Neutrophil (primary cell): ENCODE measurements around the gene EPHA3.

ENCODE experiments used
- H3K27ac ChIP-seq: fragments of 200-600 bp; sonication (generic); 2 replicates; pipeline ENCODE4 v1.5.1; 2016; ENCODE audit warnings: mild to moderate bottlenecking, moderate library complexity
- H3K27me3 ChIP-seq: fragments of 200-600 bp; sonication (generic); 2 replicates; pipeline ENCODE4 v1.6.0; 2016; ENCODE audit warnings: mild to moderate bottlenecking
- H3K36me3 ChIP-seq: fragments of 200-600 bp; sonication (generic); 2 replicates; pipeline ENCODE4 v1.5.1; 2017
- H3K4me1 ChIP-seq, 2 experiments: fragments of 200-600 bp in 1 of 2; sonication (generic) in 1 of 2; 1 replicate in 1 of 2; 2 replicates in 1 of 2; pipeline versions ENCODE4 v1.5.1 to v1.6.1; 2013 to 2016; ENCODE audit warnings: low read depth in 1 of 2, low read length in 1 of 2, mild to moderate bottlenecking in 1 of 2, moderate library complexity in 1 of 2; ENCODE audit not compliant: control insufficient read depth in 1 of 2, insufficient read depth in 1 of 2
- H3K4me3 ChIP-seq, 2 experiments: fragments of 200-600 bp in 1 of 2; sonication (generic) in 1 of 2; 1 replicate in 1 of 2; 2 replicates in 1 of 2; pipeline ENCODE4 v1.5.1; 2013 to 2016; ENCODE audit warnings: low read depth in 1 of 2, low read length in 1 of 2, mild to moderate bottlenecking in 1 of 2, moderate library complexity in 1 of 2
- H3K9me3 ChIP-seq: fragments of 200-600 bp; sonication (generic); 2 replicates; pipeline ENCODE4 v1.5.1; 2016
- TF ChIP-seq, protein P1 (sequence below): fragments of 200-600 bp; sonication (generic); IDR thresholded peaks from 2 replicates; pipeline ENCODE4 v1.5.1; 2016; ENCODE audit warnings: antibody characterized with exemption

The EPHA3 gene

DNA sequence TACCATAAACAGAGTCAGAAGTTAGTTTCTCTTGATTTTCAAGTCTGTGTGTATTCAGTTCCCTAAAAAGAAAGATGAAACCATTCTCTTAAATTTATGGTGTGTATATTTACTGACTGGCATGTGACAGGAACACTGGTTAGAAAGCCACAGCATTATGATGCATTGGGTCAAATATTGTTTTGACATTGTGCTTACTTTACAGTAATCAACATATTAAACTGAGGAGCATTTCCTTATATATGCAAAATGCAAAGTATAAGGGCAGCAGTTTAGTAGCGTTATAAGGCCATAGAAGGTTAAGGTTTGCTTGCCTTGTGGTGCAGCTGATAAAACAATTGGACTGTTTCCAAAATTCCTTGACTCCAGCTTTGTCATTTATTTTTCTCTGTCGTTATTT lies 72.9 kb downstream of the EPHA3 start:
- Histone ChIP-seq H3K9me3 (no peaks in the 10 kb centered on the region), H3K27ac (no peak overlapping the region), H3K36me3 (no peaks in the 10 kb centered on the region), H3K4me3 (no peak overlapping the region), H3K4me1 (no peaks in the 10 kb centered on the region), H3K27me3 (no peaks in the 10 kb centered on the region)
- TF ChIP-seq, protein P1, sequence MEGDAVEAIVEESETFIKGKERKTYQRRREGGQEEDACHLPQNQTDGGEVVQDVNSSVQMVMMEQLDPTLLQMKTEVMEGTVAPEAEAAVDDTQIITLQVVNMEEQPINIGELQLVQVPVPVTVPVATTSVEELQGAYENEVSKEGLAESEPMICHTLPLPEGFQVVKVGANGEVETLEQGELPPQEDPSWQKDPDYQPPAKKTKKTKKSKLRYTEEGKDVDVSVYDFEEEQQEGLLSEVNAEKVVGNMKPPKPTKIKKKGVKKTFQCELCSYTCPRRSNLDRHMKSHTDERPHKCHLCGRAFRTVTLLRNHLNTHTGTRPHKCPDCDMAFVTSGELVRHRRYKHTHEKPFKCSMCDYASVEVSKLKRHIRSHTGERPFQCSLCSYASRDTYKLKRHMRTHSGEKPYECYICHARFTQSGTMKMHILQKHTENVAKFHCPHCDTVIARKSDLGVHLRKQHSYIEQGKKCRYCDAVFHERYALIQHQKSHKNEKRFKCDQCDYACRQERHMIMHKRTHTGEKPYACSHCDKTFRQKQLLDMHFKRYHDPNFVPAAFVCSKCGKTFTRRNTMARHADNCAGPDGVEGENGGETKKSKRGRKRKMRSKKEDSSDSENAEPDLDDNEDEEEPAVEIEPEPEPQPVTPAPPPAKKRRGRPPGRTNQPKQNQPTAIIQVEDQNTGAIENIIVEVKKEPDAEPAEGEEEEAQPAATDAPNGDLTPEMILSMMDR = no peak

DNA sequence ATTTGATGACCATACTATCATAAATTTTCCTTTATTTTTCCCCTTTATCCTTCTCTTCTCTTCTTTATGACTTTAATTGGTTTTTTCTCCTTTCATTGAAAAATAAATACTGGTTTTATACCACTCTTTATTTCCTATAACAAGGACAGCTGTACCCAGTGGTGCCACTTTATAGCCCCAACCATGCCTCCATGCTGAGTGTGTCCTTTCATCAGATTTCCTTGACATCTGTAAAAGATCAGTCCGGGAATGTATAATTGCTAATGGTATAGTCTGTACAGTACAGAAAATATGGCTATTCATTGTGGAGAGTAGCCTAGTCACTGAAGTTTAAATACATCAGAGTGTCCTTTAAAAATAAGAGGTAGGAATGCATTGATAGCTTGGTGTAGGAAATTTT lies 74.6 kb downstream of the EPHA3 start:
- no peaks in the 10 kb centered on the region for H3K9me3 ChIP-seq
- H3K4me1 ChIP-seq = no peaks in the 10 kb centered on the region
- H3K4me3 ChIP-seq = no peak overlapping the region
- no peaks in the 10 kb centered on the region for H3K36me3 ChIP-seq
- no peak overlapping the region for H3K27ac ChIP-seq
- H3K27me3 ChIP-seq = no peaks in the 10 kb centered on the region
- TF ChIP-seq, protein P1 = no peak

DNA sequence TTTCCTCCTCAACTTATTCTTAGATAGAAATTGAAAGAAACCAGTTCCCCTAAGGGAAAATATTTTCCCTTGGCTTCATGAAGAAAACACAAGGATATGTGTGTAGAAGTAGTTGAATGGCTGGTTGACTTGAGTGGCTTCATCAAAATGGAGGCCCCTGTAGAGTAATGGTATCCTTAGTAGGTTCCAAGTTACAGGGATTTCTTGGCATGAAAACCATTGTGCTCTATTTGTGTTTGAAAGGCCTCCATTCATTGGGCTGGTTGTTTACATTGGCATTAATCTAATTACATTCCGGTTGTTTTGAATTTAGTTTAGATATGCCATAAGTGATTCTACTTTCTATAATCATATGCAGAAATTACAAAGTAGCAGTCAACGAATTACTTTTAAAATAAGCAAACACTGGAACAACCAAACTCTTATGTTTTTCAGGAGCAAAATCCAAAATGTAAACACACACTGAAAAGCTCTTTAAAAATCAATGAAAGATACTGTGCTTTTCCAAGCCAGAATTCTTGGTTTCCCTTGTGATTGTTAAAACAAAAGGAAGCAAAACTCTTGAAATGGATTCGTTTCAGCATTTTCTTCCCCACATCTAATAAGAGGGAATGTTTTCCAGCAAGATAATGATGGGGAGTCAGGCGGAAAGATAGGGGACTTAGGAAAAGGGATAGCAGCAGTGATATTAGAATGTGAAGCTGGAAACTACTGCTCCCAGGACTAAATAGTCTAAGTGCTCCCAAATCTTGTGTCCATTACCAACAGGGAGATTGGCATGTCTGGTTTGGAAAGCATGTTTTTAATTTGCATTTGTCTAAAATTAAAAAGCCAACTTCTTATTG lies 77.0 kb downstream of the EPHA3 start:
- H3K36me3 ChIP-seq = no peaks in the 10 kb centered on the region
- H3K4me1 ChIP-seq = no peaks in the 10 kb centered on the region
- no peaks in the 10 kb centered on the region for H3K9me3 ChIP-seq
- H3K27me3 ChIP-seq = no peaks in the 10 kb centered on the region
- no peak overlapping the region for H3K27ac ChIP-seq
- H3K4me3 ChIP-seq = no peak overlapping the region
- TF ChIP-seq, protein P1 = no peak

DNA sequence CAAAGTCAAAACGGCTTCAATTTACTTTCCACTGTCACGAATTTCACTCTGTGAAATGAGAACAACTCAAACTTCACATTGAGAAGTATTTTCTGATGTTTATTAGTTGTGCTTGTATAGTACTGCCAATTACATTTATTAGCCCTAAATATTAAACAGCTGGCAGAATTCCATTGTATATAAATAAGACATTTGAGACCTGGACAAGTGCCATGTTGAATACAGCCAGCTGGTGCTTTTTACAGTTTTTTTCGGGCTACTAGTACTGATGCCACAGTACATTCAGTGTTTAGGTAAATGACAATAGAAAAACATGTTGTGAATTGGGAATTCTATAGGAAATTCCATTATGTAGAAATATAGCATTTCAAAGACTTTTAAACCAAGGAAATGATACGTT lies 79.0 kb downstream of the EPHA3 start:
- H3K27ac ChIP-seq = no peak overlapping the region
- H3K4me1 ChIP-seq = no peaks in the 10 kb centered on the region
- H3K36me3 ChIP-seq = no peaks in the 10 kb centered on the region
- TF ChIP-seq, protein P1 = no peak
- H3K27me3 ChIP-seq = no peaks in the 10 kb centered on the region
- H3K9me3 ChIP-seq = no peaks in the 10 kb centered on the region
- H3K4me3 ChIP-seq = no peak overlapping the region

DNA sequence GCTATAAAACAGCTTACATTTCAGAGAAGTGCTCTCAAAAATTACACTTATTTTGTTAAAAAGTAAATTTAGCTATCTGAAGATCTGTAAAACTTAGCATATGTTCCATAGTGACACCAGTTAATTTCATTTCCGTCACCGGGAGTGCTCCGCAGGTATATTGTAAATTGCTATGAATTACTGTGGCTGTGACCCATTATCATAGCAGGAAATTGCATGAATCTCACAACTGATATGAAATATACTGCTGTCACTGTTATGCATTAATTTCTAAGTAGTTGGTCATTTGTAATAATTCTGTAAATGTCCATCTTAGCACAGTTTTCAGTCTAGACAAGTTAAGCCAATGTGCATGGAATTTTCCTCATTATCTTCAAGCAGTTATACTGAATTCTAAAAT lies 91.2 kb downstream of the EPHA3 start:
- Histone ChIP-seq H3K9me3 (no peaks in the 10 kb centered on the region), H3K4me3 (no peak overlapping the region), H3K27me3 (no peaks in the 10 kb centered on the region), H3K27ac (no peak overlapping the region), H3K4me1 (no peaks in the 10 kb centered on the region), H3K36me3 (no peaks in the 10 kb centered on the region)
- TF ChIP-seq, protein P1 = no peak
